Loucy (cell line): Measurements from ENCODE around the gene CREB3L2.

Source experiments
- CTCF ChIP-seq: fragments of 200-600 bp; sonication (generic); conservative IDR thresholded peaks from 2 replicates; pipeline ENCODE4 v1.5.1; 2014; ENCODE audit warnings: mild to moderate bottlenecking, antibody characterized with exemption, low read length
- EZH2phosphoT487 ChIP-seq: fragments of 200-600 bp; IDR thresholded peaks from 2 replicates; pipeline ENCODE4 v1.6.1; 2018; ENCODE audit warnings: antibody characterized with exemption, mild to moderate bottlenecking, moderate library complexity, borderline replicate concordance

GRCh38 chr7:137961200-137962177, 40.4 kb downstream of the CREB3L2 start:
- no peak for TF ChIP-seq EZH2phosphoT487
- TF ChIP-seq CTCF, result no peak
